SIG-M5 treated with dmso at 0.1 percent for 504 hours (cell line): Measurements from ENCODE around the gene TEX29.

Experiments used
- DNase-seq: peaks from one replicate; lab custom pipeline; 2025; ENCODE audit not compliant: unreplicated experiment; lab: John Stamatoyannopoulos, UW

TEX29 gene

DNA sequence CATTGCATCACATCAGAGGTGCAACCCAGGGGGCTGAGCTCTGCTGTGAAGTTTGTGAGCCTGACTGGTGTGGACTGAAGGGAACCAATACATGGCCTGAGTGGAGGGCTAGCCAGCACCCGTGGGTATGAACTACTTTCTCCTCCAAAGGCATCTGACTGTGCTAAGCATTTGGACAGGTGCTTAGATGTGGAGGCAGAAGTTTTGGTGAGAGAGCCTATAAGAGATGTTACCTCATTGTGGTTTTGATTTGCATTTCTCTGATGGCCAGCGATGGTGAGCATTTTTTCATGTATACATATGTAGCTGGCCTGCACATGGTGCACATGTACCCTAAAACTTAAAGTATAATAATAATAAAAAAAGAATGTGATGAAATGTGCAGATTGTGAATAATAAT lies 46.9 kb downstream of the TEX29 start:
- no peak for DNase-seq

DNA sequence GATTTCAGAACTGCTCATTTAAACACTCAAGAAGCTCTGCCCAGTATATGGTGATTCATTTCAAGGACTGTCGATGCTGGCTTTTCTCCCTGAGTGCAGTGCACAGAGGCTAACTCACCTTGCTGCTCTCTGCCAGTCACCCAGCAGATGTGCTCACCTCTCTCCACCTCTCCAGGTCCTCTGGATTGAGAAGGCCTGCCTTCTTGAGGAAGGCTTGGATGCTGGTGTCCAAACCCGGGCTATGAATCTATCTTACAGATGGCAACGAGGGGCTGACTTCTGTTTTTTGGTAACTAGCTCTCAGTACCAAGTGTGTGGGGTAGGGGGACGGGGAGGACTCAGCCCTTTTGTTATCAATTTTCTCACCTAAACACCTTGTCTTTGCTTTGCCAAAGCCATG lies 47.6 kb downstream of the TEX29 start:
- no peak for DNase-seq

DNA sequence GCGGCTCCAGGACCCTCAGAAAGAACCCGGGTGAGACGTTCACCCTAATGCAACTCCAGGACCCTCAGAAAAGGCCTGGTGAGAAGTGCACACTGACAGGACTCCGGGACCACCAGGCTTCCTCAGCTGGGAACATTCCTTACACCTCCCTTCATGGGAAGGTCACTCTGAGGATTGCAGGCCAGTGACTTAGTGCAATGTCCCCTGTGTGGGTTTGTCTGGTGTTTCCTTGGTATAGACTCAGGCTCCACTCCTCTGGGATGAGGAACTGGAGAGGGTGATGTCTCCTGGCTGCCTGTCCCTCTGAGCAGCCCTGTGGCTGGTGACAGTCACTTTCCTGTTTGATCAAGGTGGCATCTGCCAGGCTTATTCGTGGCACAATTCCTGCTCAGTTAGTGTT lies 49.7 kb downstream of the TEX29 start:
- DNase-seq, result no peak

DNA sequence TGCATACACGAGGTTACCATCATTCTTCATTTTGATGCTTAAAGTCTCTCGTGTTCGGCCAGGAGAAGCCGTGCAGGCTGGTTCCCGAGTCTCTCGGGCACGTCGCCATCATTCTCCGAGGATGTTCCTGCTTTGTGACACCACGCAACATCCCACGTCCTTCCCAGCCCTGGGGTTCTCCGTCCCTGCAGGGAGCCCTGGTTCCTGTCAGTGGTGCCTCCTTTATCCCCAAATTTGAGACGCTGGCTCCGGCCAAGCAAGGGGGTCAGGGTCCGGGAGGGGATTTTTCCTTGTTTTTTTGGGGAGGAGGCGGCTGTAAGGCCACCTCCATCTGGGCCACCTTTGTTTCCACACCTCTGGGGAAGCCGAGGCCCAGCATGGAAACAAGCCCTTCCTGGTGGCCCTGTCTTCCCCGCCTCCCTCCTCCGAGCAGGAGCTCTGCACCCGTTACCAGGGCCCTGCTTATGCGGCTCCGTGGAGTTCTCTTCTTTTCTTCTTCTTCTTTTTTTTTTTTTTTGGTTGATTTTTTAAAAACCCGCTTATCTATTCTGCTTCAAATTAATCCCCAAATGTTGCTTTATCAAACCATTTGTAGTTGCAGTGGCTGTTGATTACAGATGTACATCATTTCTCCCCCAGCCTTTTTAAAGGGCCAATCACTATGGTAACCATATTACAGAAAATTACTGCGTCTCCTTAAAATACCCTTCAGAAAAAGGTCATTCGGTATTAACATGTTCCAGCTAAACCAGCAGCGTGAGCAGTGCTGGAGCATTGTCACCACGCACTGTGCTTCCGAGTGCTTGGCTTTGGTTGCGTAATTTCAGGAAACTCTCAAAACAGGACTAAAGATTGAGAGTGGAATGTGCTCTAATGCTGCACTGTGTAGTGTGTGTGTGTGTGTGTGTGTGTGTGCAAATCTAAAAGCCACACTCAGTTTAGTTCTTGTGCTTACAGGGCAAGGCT lies 50.4 kb downstream of the TEX29 start:
- DNase-seq, result no peak

DNA sequence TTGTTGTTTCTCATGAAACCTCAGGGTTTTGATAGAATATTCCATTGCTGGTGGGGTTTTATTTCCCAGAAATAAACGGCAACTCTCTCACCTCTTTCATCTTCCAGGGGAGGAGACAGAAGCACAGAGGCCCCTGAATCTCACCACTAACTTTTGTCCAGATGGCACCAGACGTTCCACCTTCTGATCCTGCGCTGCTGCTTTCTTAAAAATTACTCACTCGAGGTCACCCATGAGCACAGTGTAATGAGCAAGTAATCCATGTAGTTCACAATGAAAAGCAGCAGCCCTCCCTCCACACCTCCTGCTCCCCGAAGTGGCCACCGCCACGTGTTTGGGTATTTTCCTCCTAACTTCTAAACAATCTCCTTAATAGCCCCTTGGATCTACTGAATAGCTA lies 51.3 kb downstream of the TEX29 start:
- DNase-seq, result no peak

DNA sequence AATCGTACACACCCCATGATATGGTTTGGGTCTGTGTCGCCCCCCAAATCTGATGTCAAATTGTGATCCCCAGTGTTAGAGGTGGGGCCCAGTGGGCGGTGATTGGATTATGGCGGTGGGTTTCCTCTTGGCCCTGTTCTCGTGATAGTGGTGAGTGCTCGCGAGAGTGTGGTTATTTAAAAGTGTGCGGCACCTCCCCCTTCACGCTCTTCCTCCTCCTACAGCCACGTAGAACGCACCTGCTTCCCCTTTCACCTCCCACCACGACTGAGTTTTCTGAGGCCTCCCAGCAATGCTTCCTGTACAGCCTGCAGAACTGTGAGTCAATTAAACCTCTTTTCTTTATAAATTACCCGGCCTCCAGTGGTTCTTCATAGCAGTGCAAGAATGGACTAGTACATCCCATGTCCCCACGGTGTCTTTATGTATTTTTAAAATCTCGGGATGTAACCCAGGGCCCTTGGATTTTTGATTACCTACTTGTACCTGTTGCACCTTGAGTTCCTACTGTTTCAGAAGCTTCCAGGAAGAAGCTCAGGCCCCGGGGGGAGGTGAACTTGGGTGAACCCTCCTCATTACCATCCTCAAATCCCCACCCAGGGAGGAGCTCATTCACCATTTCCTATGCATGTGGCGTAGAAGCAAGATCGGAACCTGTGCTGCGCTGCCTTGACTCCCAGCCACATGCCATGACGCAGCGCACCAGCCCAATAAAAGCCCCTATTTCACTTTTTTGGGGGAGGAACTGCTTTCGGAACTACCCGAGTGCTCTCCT lies 52.4 kb downstream of the TEX29 start:
- no peak for DNase-seq

DNA sequence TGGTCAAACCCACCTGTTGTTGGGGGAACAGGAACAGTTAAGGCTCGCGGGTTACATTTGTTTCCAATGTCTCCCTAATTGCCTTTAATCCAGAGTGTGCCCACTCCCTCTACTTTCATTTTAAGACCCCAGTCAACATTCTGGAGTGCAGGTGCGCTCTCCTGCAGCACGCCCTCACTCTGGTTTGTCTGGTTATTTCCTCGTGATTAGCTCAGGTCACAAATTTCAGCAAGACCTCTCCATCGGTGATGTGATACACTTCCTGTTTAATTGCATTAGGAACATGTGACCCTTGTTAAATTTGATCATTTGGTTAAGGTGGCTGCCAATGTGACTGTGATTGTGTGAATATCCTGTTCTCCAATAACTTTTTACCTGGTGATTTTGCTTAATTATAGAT lies 53.0 kb downstream of the TEX29 start:
- DNase-seq, result no peak

DNA sequence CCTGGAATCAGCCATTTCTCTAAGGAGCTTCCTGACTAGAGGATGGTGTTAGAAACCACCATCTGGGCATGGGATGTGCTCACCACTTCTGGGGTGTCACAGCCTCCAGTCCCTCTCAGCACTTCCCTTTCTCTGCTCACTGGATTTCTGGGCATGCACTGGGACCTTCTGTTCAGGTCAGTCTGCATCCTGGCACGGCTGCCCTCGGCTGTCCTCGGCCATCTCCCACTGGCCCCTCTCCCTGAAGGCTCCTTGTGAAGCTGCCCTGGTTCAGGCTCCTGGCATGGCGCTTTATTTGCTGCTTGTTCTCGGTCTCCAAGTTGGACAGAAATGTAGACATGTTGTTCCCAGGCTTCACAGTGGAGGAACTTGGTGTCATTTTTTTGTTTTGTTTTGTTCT lies 60.0 kb downstream of the TEX29 start:
- DNase-seq, result no peak

DNA sequence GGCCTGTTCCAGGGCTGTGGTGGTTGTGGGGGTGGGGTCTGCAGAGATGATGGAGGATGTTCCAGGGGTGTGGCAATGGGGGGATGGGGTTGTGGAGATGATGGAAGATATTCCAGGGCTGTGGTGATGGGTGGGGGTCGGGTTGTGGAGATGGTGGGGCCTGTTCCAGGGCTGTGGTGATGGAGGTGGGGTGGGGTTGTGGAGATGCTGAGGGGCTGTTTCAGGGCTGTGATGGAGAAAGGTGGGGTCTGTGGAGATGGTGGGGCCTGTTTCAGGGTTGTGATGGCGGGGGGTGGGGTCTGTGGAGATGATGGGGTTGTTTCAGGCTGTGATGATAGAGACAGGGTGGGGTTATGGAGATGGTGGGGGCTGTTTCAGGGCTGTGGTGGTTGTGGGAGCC lies 62.0 kb downstream of the TEX29 start:
- DNase-seq, result no peak

DNA sequence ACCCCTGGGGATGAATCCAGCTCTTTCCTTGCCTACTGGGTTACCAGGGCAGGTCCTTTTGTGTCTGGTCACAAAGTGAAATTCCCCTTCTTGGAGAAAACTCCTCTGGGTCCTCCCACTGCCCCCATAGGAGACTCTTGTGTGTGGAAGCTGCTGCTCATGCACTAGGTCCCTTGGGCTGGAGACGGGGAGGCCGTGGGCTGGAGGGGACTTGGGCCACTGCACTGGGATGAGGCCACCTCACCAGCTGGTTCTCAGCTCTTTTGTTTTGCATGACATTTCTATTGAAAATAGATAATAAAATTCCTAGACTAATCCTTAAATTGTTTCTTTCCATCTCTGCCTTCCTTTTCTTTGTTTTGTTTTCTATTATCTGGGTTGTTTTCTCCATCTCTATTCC lies 62.4 kb downstream of the TEX29 start:
- DNase-seq, result no peak

DNA sequence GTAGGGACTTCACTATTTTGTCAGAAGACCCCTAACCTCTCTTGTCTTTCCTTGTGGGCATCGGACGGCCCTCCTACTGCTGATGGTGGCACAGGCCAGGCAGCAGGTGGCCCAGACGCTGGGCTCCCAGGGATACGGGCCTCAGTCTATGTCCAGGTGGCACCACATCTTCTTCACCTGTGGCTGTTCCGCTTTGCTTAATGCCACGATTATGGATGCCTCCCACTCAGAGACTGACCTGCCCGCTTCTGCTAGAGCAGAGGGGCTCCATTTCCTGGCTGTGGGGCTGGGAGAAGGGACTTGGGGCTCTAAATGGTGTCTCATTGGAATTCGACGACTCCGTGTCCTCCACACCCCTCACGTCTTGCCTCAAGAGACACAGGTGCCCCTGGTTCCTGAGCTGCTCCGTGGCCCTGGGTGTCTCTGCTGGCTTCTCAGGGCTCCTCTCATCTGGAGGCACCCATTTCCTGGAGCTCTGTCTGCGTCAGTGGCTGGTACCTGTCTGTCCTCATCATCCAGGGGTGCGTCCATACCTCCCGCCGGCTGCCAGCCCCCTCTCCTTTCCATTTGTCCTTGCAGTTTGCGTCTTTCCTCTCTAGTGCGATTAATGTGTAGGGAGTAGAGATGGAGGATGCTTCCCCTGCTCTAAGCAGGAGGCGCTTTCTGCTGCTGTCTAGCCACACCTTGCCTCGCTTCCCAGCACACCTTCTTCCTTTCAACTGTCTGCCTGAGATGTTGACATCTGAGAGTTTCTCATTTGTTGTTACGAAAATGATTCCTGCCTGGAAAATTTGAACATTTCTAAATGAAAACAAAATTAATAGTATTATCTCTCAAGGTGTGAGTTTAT lies 63.4 kb downstream of the TEX29 start:
- DNase-seq, result no peak

DNA sequence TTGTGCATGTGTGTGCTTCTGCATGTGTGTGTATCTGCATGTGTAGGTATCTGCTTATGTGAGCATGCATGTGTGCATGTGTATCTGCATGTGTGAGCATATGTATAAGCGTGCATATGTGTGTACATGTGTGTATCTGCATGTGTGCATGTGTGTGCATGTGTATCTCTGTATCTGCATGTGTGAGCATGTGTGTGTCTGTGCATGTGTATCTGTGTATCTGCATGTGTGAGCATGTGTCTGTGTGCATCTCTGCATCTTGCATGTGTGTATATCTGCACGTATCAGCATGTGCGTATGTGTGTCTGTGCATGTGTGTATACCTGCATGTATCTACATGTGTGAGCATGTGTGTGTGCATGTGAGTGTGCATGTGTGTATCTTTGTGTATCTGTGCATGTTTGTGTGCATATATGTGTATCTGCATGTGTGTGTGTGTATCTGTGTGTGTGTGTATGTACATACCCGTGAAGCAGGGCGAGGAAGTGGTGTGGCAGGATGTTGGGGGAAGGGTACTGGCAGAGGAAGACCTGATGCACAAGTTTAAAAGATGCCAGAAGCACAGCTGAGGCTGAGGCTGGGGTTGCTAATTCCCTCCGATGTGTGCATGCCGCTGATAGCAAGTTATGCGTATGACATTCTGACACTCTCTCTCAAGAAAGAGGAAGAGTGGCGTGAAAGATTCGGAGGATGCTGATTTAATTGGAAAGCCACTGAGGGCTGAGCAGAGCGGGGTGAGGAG lies 64.2 kb downstream of the TEX29 start:
- no peak for DNase-seq

DNA sequence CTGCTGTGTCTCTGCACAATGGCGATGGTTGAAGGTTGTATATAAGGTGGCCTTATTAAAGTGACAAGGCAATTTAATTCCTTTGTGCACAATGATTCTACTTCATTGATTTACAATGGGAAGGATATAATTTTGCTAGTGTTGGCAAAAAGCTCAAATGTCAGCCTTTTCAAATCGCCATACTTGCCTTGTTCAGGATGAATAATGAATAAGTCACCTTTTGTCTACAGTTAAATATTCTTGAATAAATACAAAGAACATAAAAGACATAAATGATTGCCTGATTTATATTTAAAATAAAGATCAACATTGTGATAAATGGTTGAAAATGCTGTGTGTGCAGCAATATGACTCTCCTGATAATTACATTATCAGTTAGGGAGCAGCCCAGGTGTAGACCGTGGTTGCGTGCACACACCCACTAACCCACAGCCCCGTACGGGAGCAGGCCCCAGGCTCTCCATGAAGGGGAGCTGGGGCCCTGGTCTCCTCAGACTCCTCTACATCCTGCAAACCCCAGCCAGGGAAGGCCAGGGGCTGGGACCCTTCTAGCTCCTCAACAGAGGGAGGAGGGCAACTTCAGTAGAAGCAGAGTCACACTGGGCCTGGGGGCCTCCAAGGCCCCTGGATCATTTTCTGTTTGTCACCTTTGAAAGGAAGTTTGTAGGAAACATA lies 64.9 kb downstream of the TEX29 start:
- no peak for DNase-seq

DNA sequence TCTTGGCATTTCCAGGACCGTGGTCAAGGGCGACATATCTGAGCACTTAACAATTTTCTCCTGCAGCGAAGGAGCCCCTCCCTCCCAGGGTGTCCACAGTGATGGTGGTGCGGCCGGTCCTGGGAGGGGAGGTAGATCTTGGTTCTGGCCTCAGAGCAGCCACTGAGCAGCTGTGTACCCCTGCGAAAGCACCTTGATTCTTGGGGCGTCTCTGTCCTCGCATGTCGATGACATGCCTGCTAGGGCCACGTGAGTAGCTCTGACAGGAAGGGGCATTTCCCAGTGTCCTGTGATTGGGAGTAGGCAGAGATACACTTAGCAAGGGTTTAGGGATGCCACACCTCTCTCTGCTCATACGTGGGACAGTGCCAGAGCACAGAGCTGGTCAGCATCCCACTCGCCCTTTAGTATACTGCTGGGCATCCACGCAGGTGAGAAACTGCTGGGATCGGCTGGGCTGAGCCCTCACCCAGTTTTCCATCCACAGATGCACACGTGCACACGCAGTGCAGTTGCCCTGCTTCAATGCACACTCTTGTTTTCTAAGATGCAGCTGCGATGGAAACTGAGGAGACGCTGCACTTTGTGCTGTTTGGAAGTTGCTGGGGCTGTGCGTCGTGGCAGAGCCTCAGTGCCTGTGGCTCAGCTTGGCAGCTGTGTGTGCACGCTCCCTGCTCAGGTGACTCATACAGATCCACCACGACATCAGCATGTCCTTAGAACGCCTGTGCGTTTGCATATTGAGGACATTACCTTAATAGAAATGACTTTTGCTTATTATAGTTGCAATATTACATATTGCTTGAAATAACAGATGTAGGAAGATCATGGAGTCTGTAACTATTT lies 66.8 kb downstream of the TEX29 start:
- DNase-seq, result no peak

DNA sequence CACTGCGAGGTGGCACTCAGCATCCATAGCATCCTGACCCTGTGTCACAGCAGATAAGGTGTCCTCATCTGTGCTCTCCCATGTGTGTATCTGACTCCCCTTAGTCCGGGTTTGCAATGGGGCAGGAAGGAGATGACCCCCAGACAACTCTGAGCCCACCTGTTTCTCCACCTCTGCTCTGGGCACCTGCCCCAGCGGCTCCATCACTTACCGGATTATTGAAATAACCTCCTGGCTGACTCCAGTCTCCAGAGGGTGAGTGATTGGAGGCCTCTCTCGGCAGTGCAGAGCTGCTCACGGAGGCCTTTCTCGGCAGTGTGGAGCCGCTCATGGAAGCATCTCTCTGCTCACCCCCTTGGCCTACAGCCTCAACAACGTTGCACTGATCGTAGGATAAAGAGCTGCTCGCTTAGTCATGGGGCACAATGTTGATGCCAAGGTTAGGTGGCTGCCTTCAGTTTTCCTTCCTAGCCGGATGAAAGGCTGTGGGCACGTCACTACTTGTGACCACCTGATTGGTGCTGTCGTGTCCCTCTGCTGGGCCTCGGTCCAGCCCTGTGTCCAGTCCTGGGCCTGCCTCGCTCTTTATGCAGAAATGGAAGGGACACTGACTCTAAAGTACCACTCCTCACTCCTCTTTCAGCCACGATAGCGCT lies 67.6 kb downstream of the TEX29 start:
- no peak for DNase-seq

DNA sequence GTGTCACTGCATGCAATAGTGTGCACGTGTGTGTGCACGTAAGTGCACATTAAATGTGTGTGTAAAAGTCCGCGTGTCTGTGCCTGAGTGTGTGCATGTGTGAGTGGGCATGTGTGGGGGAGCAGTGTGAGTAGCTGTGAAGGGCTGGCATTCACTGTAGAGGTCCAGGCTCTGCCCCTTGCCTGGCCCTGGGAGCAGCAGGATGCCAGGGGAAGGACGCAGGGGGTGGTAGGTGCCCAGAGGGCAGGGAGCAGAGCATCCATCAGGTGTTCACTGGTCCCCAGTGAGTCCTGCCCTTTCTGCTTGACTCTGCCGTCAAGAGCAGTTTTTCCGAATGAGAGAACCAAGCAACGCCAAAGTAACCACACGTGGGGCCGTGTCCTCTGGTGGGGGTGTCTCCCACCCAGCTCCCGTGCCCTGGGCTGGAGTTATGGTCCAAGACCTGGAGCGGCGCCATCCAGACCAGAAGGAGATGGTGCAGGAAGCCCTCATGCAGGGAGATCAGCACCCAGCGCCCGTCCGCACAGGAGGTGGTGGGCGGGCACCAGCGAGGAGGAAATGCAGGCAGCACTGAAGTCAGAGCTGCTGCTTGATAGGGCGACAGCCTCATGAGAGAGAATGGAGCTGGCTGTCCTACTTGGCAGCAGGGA lies 68.5 kb downstream of the TEX29 start:
- DNase-seq, result no peak

DNA sequence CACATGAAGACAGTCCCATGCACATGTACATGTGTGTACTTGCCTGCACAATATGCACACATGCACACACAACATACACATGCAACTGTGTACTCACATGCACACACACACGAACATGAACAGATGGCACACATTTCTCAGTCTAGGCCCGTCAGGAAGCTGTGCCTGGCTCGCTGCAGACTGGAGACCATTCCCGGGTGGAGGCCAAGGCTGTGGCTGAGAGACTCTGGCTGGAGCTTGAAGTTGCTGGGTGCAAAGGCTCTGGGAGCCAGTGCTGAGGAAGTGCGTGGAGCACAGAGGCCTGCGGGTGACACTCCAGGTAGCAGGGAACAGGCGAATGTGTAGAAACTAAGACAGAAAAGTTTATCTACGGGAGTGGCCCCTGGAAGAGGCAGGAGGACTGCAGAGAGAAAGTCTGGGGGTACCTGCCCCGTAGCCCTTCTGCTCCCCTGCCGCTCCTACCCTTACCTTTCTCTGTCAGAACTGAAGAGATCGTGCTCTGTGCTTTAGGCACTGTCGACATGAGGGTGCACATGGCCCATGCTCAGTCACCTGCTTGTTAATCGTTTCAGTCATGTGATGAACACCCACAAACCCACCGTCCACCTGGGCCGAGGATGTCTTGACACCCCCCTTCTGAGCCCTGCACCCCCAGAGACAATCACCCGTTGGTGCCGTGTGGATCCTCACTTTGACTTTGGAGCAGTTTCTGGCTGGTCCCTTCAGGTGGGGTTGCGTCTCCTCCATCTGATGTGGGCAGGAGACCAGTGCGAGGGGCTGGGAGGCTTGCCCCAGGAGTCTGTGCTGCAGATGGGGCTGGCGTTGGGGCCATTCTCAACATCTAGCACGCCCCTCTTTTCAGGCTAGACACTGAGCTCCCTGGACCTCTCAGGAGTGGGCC lies 69.4 kb downstream of the TEX29 start:
- no peak for DNase-seq
